Activated T-cell treated with anti-CD3 and anti-CD28 coated beads, Interleukin-2, amount 50 U/mL, for 72 hours (primary cell): ENCODE data around the gene ENDOU. TPM values are rescaled to one million over a fixed set of nuclear protein-coding genes. Genes with fewer than 3 reads are reported as not detected.

ENCODE experiments used
- ATAC-seq, 2 donors: fragments of 150-1000 bp; cut with Tn5 transposase; replicated peaks in 1 of 2; 2 replicates each; pipeline ENCODE4 v1.10.0; 2021; ENCODE audit warnings: moderate library complexity in 2 of 2, mild to moderate bottlenecking in 1 of 2
- DNase-seq, 2 donors: peaks; one replicate each; pipeline ENCODE4 v3.0.0; 2021 to 2022; ENCODE audit warnings: mixed read lengths in 1 of 2
- H3K27ac Mint-ChIP-seq: one replicate; pipeline ENCODE4 v1.8.0; 2022; ENCODE audit warnings: mild to moderate bottlenecking, moderate library complexity, mixed read lengths
- H3K27me3 Mint-ChIP-seq: one replicate; pipeline ENCODE4 v1.8.0; 2022; ENCODE audit warnings: low read depth, mixed read lengths
- H3K36me3 Mint-ChIP-seq, 2 donors: one replicate each; pipeline ENCODE4 v1.8.0; 2022; ENCODE audit warnings: mixed read lengths in 2 of 2, mild to moderate bottlenecking in 1 of 2; ENCODE audit not compliant: insufficient read depth in 2 of 2
- H3K4me1 Mint-ChIP-seq: one replicate; pipeline ENCODE4 v1.8.0; 2022; ENCODE audit warnings: low read depth, mixed read lengths
- H3K4me3 Mint-ChIP-seq, 2 donors: one replicate each; pipeline ENCODE4 v1.8.0; 2022; ENCODE audit warnings: mild to moderate bottlenecking in 2 of 2, mixed read lengths in 2 of 2, moderate library complexity in 2 of 2
- H3K9me3 Mint-ChIP-seq, 2 donors: one replicate each; pipeline ENCODE4 v1.8.0; 2022; ENCODE audit warnings: mixed read lengths in 2 of 2
- total RNA-seq, 2 donors: library from RNA; stranded (reverse); gene quantifications; one replicate each; pipeline ENCODE4 v1.2.3, GENCODE V29; 2022

ENDOU gene
- total RNA-seq, 2 donors from 2014 or later: 0.26 to 0.44 TPM

DNA sequence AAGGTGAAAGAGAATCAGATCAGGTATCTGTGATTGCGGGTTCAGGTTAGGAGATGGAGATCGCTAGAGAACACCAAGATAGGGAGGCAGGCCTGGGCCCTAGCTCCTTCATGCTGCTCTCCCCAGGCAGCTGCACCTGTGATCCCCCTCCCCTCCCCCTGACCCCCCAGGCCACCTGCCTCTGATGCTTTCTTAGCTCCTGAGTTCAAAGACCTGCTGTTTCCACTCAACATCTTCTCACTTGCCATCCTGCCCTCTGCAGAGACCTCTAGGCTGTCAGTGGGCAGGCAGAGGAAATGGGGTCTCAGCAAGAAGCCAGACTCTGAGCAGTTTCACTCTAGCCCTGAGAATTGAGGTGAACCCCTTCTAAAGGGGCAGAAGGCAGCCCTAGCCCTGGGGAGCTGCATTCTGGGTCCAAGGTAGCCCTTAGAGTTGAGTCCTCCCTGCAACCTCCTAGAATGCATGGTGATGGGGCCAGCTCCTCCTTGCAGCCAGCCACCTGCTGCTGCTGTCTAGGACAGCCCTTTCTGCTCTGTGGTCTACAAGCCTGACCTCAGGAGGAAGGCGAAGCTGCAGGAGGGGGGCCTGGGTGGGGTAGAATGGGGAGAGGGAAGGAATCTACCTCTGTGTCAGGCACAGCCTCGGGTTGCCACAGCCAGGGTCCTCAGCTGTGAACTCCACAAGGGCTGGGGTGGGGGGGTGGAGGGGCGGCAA is 41.4 kb upstream of the ENDOU start:
- Mint-ChIP-seq H3K27ac (no peak overlapping the region), H3K4me3 (no peak overlapping the region), H3K9me3 (no peaks in the 10 kb centered on the region)

GRCh38 chr12:47763481-47764346 is 38.4 kb upstream of the ENDOU start:
- Mint-ChIP-seq H3K9me3 (no peaks in the 10 kb centered on the region), H3K36me3 (no peaks in the 10 kb centered on the region), H3K27me3 (peaks cover 6% of the 10 kb centered on the region), H3K4me3 (no peak overlapping the region), H3K4me1 (peaks cover 25% of the 10 kb centered on the region), H3K27ac (no peak overlapping the region)
- DNase-seq (no peak), ATAC-seq (no peak)

More for the DNA sequence above, 41.4 kb upstream of the ENDOU start:
- DNase-seq (no peak), ATAC-seq (peak; percentile 16 to 41)
- Mint-ChIP-seq H3K27me3 (no peaks in the 10 kb centered on the region), H3K4me1 (peaks cover 2% of the 10 kb centered on the region), H3K36me3 (no peaks in the 10 kb centered on the region)

DNA sequence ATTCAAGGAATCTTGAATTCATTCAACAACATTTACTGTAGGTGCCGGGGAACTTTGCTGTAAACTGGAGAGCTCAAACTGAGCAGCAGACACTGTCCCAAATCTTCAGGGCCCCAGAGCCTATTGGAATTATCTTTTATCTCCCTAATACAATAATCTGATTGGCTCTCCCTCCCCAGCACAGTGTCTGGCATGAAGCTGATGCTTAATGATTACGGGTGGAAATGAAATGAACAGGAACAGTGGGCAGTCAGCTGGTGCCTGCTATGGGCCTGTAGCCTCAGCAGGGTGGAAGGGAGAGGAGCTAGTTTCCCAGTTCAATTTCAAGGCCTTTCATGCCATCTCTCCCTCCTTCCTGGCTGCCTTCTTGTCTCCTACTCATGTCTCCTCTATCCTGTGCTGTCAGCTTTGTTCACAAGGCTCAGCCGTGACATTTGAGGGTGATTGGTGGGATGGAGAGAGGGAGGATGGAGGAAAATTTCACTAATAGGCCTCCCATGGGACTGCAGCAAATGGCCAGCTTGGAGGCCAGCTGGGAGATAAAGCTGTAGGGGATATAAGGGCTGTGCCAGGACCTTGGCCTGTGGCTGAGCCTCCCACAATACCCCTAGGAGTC is 37.7 kb upstream of the ENDOU start:
- Mint-ChIP-seq H3K27me3 (peaks cover 6% of the 10 kb centered on the region), H3K4me1 (peaks cover 25% of the 10 kb centered on the region), H3K9me3 (no peaks in the 10 kb centered on the region), H3K4me3 (no peak overlapping the region), H3K27ac (no peak overlapping the region), H3K36me3 (no peaks in the 10 kb centered on the region)
- DNase-seq (no peak), ATAC-seq (no peak)

GRCh38 chr12:47758834-47759690 is 33.8 kb upstream of the ENDOU start, which contains the start of gene RAPGEF3:
RAPGEF3 (minus strand) TSS chr12:47758880; CDS start chr12:47758556, 324 bp downstream.
- H3K9me3 Mint-ChIP-seq: no peaks in the 10 kb centered on the region
- DNase-seq: peak; percentile 77 to 82
- peaks cover 12% of the 10 kb centered on the region for H3K27me3 Mint-ChIP-seq
- H3K27ac Mint-ChIP-seq: no peak within 1 kb of the TSS
- H3K4me3 Mint-ChIP-seq: peak within 1 kb of the TSS; percentile 84 to 86
- no peaks in the 10 kb centered on the region for H3K36me3 Mint-ChIP-seq
- peaks cover 57% of the 10 kb centered on the region for H3K4me1 Mint-ChIP-seq
- ATAC-seq: peak; percentile 83 to 85

DNA sequence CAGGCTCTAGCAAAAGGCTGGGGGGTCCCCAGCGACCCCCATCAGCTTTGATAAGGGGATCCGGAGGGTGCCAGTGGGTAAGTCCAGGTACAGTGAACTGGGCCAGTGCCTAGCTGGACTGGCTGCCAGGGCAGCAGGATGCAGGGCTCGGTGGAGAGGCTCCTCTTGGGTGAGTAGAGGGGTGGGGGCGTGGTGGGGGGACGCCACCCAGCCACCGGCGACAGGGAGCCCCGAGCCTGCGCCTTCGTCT is 33.2 kb upstream of the ENDOU start:
- Mint-ChIP-seq H3K4me3 (peak overlapping the region; percentile 54 to 56), H3K27ac (no peak overlapping the region), H3K4me1 (peaks cover 57% of the 10 kb centered on the region), H3K9me3 (no peaks in the 10 kb centered on the region), H3K36me3 (no peaks in the 10 kb centered on the region), H3K27me3 (peaks cover 12% of the 10 kb centered on the region)
- ATAC-seq: no peak
- no peak for DNase-seq

GRCh38 chr12:47757840-47758583 is 32.7 kb upstream of the ENDOU start:
- peaks cover 12% of the 10 kb centered on the region for H3K27me3 Mint-ChIP-seq
- no peak for ATAC-seq
- peak overlapping the region; percentile 54 to 56 for H3K4me3 Mint-ChIP-seq
- H3K9me3 Mint-ChIP-seq: no peaks in the 10 kb centered on the region
- DNase-seq: no peak
- H3K36me3 Mint-ChIP-seq: no peaks in the 10 kb centered on the region
- peaks cover 57% of the 10 kb centered on the region for H3K4me1 Mint-ChIP-seq
- no peak overlapping the region for H3K27ac Mint-ChIP-seq

GRCh38 chr12:47757364-47757839 is 32.1 kb upstream of the ENDOU start:
- no peak overlapping the region for H3K27ac Mint-ChIP-seq
- H3K27me3 Mint-ChIP-seq: peaks cover 12% of the 10 kb centered on the region
- H3K36me3 Mint-ChIP-seq: no peaks in the 10 kb centered on the region
- ATAC-seq (no peak), DNase-seq (no peak)
- peak overlapping the region in 1 of 2 donors; percentile 18 for H3K4me3 Mint-ChIP-seq
- H3K9me3 Mint-ChIP-seq: no peaks in the 10 kb centered on the region
- peaks cover 57% of the 10 kb centered on the region for H3K4me1 Mint-ChIP-seq

DNA sequence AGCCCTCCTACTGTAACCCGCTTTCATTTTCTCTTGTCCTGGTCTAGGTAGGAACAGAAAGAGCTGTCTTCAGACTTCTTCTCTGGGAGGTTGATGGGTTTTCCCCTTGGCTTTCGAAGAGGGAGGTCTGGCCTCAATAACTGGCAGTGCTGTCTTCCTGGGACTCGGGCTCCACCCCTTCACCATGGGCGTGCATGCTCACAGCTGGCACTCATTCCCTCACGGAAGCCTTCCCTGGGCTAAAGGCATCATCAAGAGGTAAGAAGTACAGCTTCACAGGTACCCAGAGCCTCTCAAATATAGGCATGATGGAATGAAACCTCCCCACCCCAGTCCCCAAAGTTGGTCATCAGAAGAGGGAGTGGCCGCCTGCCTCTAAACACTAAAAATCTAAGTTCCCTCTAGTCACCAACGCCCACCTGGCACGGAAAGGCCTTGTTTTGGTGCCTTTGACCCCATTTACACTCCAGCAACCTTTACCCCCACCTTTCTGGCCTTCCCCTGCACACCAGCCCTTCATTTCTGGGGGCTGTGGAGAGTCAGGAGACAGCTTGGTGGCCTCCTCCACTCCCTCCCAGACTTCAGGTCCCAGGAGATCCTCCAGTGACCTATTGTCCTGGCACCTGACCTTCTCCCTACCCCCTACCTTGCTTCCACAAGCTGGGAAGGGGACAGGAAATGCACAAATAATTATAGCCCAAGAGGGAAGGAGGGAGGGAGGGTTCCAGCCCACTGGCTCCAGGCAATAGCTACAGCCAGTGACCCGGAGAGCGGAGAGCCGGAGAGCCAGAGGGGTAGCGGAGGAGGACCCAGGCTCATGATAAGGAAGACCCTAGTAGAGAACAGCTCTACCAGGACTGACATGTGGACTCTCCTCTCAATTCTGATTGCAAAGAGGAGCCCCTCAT is 30.6 kb upstream of the ENDOU start:
- Mint-ChIP-seq H3K9me3 (no peaks in the 10 kb centered on the region), H3K36me3 (no peaks in the 10 kb centered on the region), H3K4me3 (peak overlapping the region; percentile 61 to 69), H3K27me3 (peaks cover 12% of the 10 kb centered on the region), H3K27ac (peak overlapping the region; percentile 9), H3K4me1 (peaks cover 47% of the 10 kb centered on the region)
- no peak for DNase-seq
- ATAC-seq: peak; percentile 39 to 50

GRCh38 chr12:47754881-47755280 is 29.6 kb upstream of the ENDOU start:
- Mint-ChIP-seq H3K4me3 (peak overlapping the region in 1 of 2 donors; percentile 61), H3K27me3 (peaks cover 6% of the 10 kb centered on the region), H3K9me3 (no peaks in the 10 kb centered on the region), H3K36me3 (no peaks in the 10 kb centered on the region), H3K27ac (no peak overlapping the region), H3K4me1 (peaks cover 39% of the 10 kb centered on the region)
- no peak for DNase-seq
- ATAC-seq: no peak

DNA sequence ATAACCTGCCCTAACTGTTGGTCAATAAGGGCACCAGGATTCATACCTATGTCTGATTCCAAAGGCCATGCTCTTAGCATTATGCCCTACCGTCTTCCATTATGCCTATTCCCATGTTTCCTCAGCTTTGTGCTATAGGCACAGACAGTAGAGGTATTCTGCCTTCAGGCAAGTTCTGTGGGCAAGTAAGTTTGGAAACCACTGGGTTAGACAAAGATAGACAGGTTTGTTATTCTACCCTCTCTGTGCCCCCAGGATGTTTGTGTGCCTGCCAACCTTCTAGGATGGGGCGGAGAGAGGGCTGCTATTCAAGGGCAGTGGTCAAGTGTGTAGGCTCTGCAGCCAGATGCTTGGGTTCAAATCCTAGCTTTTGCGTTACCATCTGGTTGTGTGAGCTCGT is 28.8 kb upstream of the ENDOU start:
- H3K27me3 Mint-ChIP-seq: peaks cover 6% of the 10 kb centered on the region
- no peak for DNase-seq
- no peak overlapping the region for H3K4me3 Mint-ChIP-seq
- no peaks in the 10 kb centered on the region for H3K36me3 Mint-ChIP-seq
- H3K9me3 Mint-ChIP-seq: no peaks in the 10 kb centered on the region
- H3K27ac Mint-ChIP-seq: no peak overlapping the region
- peaks cover 34% of the 10 kb centered on the region for H3K4me1 Mint-ChIP-seq
- ATAC-seq: no peak
